PFSK-1 (cell line): ENCODE results near the gene IDI2.

ENCODE experiments used
- FOXP2 ChIP-seq: optimal IDR thresholded peaks from 2 replicates; pipeline ENCODE3; 2011; ENCODE audit warnings: borderline replicate concordance, control low read depth, inconsistent platforms; ENCODE audit not compliant: insufficient read depth; ENCODE audit errors: extremely low read length, extremely low read depth
- POLR2AphosphoS5 ChIP-seq: IDR thresholded peaks from 2 replicates; pipeline ENCODE4 v1.6.1; 2012; ENCODE audit warnings: low read depth, mild to moderate bottlenecking, control low read depth, low read length, moderate library complexity
- REST ChIP-seq, 2 experiments: IDR thresholded peaks; 2 replicates each; pipeline versions ENCODE4 v1.6.1 to v1.8.0; 2011 to 2012; ENCODE audit warnings: low read depth in 2 of 2, low read length in 2 of 2, control low read depth in 1 of 2, inconsistent platforms in 1 of 2, mild to moderate bottlenecking in 1 of 2, moderate library complexity in 1 of 2; ENCODE audit not compliant: insufficient read depth in 1 of 2
- SIN3A ChIP-seq: IDR thresholded peaks from 2 replicates; pipeline ENCODE4 v1.6.1; 2012; ENCODE audit warnings: mild to moderate bottlenecking, low read length, moderate library complexity, borderline replicate concordance; ENCODE audit not compliant: insufficient read depth
- TAF1 ChIP-seq: IDR thresholded peaks from 2 replicates; pipeline ENCODE4 v1.6.1; 2012; ENCODE audit warnings: low read length, control low read depth, borderline replicate concordance; ENCODE audit not compliant: insufficient read depth

The IDI2 gene

DNA sequence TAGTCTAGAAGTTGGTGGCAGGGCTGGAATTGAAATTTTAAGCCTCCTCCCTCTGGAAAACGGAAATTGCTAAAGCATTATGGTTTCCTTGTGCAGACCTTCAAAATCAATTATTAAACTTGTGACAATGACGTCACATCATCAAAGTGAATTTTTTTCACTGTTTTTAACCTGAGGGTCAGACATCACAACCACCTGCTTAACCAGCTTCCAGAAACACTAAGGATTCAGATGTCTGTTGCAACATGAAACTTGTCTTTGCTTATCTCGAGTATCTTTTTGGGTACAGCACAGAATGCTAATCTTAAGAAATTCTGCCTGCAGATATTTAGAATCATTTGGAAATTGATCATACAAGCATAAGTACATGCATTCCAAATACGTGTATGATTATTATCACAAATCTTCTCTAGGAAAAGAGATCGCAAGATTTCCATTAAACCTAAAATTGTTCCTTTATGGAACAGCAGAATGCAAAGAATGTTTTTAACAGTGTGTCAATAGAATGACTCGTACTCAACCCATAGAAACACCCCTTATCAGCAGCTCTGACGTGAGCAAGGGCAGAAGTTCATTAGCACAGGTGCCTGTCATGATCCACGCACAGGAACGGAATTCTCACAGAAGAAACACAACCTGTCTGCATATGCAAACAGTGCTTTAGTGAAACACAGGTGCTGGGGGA, 41.5 kb downstream of the IDI2 start:
- TF ChIP-seq TAF1 (no peak), FOXP2 (no peak), SIN3A (no peak), POLR2AphosphoS5 (no peak), REST (IDR thresholded peaks at IDR 0.05; ENCODE audit: insufficient read depth in 1 of 2, low read depth in 2 of 2, low read length in 2 of 2) (no peak)

GRCh38 chr10:983401-983800, 42.3 kb downstream of the IDI2 start:
- TF ChIP-seq REST (IDR thresholded peaks at IDR 0.05; ENCODE audit: insufficient read depth in 1 of 2, low read depth in 2 of 2, low read length in 2 of 2), result no peak
- TF ChIP-seq POLR2AphosphoS5, result no peak
- TF ChIP-seq TAF1, result no peak

GRCh38 chr10:980468-981093, 45.1 kb downstream of the IDI2 start:
- no peak for TF ChIP-seq REST (IDR thresholded peaks at IDR 0.05; ENCODE audit: insufficient read depth in 1 of 2, low read depth in 2 of 2, low read length in 2 of 2)
- no peak for TF ChIP-seq FOXP2
- no peak for TF ChIP-seq SIN3A

GRCh38 chr10:978826-979421, 46.7 kb downstream of the IDI2 start:
- TF ChIP-seq REST (IDR thresholded peaks at IDR 0.05; ENCODE audit: insufficient read depth in 1 of 2, low read depth in 2 of 2, low read length in 2 of 2) (no peak), FOXP2 (no peak), SIN3A (no peak), POLR2AphosphoS5 (no peak), TAF1 (no peak)
